Skin of body (tissue), 2 donors: ENCODE measurements around the gene FTCD. TPM values are rescaled to one million over a fixed set of nuclear protein-coding genes. Genes with fewer than 3 reads are reported as not detected.
"Not testable (repeated sequence)": the region's sequence is repeated elsewhere in the genome, so short reads cannot be mapped to it uniquely, and the experiment has no call there.

Experiments used
- DNase-seq: peaks from one replicate; lab custom pipeline; 2025; lab: John Stamatoyannopoulos, UW
- total RNA-seq: library from RNA; depleted of rRNA; stranded (reverse); fragments of >200 nt; gene quantifications from one replicate; pipeline ENCODE4 v1.2.3, GENCODE V29; 2014

The FTCD gene
- total RNA-seq, 1 donor from 2014 or later = 0.20 TPM

DNA sequence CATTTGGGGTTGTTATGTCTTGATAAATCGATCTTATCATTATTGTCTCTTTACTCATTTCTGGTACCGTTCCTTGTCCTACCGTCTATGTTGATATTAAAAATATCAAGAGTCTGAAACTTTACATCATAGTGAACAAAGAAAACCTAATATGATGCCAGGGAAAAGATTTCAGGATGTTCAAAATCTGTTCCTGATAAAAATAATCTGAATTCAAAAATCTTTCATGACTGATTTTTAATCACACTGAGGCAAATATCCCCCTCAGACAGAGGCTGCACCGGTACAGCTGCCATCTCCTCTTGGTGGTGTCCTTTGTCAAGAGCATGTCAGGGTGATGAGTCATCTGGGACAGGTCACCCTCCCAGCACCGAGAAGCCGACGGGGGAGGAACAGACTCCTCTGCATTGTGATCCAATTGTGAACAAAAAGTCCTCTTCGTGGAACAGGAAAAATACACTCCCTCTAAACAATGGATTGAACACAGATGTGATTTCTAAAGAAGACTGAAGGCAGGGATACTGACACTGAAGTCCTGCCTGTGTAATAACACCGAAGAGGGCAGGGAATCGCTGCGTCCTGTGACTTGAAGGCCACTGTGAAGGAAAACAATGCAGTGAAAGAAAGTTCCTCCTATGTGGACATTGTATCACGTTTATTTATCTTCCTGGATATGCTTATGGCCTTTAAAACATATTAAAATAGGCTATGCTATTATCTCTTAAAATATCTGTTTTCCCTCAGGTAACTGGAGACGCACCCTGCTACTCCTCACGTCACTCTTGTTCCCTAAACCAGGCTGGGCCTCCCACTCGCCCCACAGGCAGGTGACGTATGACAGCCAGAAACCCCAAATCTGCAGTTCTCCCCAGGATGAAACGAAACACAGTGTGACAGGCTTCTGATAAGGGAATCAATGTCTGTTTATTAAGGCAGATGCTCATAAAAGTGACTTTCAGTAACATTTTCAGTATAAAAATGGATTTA lies 33.1 kb upstream of the FTCD start:
- DNase-seq = no peak

DNA sequence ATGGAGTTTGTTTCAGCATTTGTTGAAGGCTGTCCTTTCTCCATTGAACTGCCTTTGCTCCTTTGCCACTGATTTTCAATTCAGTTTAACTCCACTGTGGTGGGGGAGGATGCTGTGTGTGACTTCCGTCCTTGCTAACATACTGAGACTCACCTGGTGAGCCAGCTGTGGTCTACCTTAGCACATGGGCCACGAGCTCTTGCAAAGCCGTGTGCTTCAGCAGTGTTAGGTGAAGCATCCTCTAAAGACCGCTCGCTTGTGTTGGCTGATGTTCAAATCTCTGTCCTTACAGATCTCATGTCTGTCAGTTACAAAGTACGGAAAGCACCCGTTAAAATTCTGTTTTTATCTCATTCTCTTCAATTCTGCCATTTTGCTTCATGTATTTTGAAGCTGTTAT lies 32.4 kb upstream of the FTCD start:
- DNase-seq = no peak

GRCh38 chr21:46187261-46187660 lies 31.9 kb upstream of the FTCD start:
- no peak for DNase-seq

DNA sequence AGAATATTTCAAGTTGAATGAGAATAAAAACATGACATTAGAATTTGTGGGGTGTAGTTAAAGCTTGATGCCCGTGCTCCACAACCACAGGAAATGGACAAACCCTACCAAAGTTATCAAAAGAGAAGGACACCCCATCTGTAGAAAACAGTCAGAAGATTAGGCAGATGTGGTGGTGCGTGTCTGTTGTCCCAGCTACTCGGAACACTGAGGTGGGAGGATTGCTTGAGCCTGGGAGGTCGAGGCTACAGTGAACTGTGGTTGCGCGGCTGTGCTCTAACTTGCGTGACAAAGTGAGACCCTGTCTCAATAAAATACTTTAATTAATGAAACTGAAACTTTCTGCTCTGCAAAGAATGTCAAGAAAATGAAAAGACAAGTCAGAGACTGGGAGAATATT lies 30.3 kb upstream of the FTCD start:
- no peak for DNase-seq

DNA sequence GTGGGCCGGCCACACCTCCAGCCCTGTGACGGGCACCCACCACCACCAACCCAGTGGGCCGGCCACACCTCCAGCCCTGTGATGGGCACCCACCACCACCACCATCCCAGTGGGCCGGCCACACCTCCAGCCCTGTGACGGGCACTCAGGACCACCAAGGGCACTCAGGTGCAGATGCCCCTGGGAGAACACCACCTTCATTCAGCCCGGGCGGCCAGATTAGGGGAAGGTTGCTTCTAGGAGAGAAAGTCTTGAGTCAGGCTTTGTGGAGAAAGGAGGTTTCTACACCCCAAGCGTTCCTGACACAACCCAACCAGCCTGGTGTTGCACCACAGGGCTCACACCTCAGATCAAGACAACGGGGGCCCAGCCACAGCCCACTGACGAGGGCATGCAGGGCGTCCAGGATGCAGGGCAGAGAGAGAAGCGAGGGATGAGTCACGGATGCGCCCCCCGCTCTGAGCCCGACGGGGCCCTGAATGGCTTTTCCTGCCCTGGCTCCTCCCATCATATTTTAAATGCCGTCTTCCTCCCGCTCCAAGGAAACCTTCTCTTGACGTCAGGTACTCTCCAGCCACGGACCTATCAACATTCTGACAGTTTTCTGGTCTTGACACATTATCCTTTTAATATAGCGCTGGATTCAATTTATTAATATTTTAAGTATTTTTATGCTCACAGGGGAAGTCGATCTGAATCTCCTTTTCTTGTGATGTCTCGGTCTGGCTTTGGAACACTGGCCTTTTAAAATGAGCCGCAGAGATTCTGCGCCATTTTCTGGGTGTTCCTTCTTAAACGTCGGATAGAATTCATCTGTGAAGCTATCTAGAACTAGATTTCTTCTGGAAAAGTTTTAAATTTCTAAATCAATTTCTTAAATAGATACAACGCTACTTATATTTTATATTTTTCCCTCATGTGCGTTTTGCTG lies 29.5 kb upstream of the FTCD start:
- peak; percentile 66 for DNase-seq

DNA sequence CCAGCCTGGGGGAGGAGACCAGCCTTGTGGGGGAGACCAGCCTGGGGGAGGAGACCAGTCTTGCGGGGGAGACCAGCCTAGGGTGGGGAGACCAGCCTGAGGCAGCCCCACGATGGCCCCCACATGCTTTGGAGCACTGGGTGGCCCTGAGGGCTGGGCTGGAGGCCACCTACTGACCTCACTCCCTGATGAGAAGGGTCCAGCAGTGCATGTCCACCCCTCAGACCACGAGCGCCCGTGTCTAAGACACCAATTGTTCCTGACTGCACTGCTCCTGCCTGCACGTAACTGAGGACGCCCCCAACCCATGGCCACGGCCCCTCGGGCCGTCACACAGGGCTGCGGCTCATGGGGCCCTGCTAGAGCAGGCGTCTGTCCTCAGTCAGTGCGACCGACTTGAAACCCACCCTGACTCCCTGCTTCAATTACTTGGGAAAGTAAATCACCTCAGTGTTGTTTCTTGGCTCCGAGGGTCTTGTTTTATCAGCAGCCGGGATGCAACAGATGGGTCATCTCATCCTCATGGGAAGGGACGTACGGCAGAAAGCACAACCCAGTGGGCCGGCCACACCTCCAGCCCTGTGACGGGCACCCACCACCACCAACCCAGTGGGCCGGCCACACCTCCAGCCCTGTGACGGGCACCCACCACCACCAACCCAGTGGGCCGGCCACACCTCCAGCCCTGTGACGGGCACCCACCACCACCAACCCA lies 28.7 kb upstream of the FTCD start, which contains the start of gene SPATC1L:
SPATC1L (minus strand) TSS at position 550 of the 715 bp plus-strand sequence. CDS start 1,643 bp downstream, outside the sequence.
- DNase-seq = peak; percentile 43

DNA sequence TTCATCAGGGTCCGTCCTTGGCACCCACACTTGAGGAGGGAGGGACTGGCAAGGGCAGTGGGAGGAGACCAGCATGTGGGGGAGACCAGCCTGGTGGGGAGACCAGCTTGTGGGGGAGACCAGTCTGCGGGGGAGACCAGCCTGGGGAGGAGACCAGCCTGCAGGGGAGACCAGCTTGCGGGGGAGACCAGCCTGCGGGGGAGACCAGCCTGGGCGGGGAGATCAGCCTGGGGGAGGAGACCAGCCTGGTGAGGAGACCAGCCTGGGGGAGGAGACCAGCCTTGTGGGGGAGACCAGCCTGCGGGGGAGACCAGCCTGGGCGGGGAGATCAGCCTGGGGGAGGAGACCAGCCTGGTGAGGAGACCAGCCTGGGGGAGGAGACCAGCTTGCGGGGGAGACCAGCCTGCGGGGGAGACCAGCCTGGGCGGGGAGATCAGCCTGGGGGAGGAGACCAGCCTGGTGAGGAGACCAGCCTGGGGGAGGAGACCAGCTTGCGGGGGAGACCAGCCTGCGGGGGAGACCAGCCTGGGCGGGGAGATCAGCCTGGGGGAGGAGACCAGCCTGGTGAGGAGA lies 28.0 kb upstream of the FTCD start:
- not testable (repeated sequence) for DNase-seq

GRCh38 chr21:46182548-46183336 lies 27.4 kb upstream of the FTCD start:
- no peak for DNase-seq

DNA sequence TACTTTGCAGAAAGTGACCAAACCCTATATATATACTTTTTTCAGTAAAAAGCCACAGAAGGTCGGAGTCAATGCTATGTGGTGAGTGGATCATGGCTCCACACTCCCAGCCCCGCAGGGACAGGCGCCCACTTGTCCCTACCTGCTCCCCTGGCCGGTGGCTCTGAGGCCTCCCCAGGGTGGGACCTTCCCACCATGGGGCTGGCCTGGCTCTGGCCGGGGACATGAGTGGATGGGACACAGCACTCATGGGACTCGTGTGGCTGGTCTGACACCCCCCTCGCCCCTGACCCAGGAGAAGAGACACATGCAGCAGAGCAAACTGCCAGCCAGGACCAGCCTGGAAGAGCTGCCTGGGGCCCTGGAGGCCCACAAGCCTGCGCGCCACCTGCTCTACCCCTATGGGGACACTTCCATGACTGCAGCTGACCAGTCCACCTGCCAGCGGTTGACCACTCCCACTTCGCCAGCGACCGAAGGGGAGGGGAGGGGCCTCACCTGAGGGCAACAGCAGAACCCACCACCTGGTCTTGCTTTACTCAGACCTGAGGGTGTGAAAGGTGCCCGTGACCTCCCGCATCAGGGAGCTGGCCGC lies 26.7 kb upstream of the FTCD start:
- DNase-seq = no peak

DNA sequence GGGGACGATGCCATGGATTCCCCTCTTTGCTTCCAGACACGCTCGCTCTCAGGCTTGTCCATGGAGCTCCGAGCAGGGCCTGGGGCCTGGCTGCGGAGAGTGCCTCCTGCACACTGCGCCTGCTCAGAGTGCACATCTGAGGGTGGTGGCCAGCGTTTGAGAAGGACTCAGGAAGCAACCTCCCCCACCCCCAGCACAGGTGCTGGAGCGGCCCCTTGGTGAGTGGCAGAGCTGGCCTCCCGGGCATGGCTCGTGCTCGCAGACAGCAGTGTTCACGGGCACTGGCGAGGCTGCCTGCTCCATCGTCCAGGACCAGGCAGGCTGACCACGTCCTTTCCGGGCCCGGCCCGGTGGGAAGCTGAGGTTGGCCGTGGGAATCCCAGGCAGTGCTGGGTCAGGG lies 26.1 kb upstream of the FTCD start:
- no peak for DNase-seq

DNA sequence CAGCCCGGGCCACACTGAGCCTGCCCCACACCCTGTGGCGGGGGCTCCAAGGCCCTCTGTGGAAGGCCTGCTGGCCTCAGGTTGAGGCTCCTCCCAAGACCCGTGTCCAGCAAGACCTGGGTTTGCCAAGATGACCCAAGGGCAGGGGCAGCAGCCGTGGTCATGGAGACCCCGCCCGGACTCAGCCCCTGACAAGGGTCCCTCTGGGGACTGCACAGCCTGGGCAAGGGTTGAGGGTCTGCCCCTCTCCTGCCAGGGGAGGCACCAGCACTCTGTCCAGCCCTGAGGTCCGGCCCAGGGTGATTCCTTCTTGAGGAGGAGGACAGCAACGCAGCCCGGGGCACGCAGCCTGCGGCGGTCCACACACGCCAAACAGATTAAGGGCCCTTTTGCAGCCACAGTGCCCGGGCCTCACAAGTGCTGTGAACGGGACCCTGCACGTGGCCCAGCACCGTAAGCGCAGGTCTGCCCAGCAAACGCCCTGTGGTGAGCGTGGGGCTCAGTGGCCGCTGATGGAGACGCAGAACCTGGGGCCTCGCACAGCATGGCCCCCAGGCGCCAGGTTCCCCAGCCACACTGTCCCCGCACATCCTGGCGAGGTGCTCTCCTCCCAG lies 25.5 kb upstream of the FTCD start:
- no peak for DNase-seq

- no peak for DNase-seq
Measured at GRCh38 chr21:46180079-46180722, 24.8 kb upstream of the FTCD start.

DNA sequence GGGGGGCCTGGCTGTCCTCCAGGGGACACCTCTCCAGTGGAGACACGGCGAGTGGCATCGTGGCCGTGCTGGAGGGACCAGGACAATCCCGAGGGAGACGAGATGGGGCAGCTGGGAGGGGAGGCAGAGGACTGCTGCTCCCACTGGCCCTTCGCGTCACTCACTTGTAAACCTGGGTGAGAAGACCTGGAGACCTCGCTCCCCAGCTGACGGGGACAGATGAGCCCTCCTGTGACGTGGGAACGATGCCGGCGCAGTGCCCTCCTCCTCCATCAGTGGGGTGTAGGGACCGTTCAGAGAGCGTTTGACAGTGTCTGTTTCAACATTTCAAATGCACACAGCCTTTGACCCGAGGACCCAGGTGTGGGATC lies 24.3 kb upstream of the FTCD start:
- no peak for DNase-seq

- DNase-seq = no peak
Measured at GRCh38 chr21:46178961-46179360, 23.6 kb upstream of the FTCD start.

DNA sequence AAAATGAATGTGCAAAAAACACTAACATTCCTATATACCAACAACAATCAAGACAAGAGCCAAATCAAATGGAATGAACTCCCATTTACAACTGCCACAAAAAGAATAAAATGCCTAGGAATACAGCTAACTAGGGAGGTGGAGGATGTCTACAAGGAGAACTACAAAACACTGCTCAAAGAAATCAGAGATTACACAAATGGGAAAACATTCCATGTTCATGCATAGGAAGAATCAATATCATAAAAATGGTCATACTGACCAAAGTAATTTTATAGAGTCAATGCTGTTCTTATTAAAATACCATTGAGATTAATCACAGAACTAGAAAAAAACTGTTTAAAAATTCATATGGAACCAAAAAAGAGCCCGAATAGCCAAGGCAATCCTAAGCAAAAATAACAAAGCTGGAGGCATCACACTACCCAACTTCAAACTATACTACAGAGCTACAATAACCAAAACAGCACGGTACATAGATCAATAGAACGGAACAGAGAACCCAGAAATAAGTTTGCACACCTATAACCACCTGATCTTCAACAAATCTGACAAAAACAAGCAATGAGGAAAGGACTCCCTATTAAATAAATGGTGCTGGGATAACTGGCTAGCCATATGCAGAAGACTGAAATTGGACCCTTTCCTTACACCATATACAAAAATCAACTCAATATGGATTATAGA lies 21.2 kb upstream of the FTCD start:
- not testable (repeated sequence) for DNase-seq

GRCh38 chr21:46173573-46173972 lies 18.2 kb upstream of the FTCD start:
- DNase-seq = no peak

DNA sequence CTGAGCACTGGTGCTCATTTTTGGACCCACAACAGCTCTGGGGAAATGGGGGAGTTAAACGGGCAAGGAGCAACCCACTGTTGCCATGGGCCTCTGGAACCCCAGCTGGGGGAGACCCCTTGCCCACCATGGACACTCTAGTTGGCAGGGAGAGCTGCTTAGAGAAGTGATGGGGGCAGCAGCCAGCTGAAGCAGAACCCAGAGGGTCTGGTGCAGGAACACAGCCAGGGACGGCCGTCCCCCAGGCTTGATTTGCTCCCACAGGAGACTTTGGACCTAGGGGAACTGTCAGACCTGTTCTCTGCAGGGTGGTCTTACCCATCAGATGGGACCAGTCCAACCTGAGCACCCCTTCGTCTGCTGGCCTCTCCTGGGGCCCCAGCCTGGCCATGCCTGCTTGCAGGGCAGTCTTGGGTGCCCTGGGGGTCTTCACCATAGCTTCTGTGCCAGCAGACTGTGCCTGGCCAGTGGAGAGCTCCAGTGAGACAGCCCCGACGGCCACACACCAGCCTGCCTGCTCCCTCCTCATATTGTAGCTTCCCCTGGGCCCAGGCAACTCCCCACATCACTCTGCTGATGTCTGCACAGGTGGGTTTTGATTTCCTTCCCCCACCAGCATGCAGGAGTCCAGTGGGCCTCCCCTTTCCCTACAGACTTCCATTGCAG lies 17.6 kb upstream of the FTCD start:
- no peak for DNase-seq
